Right hindlimb (tissue), 1 donor: Measurements from ENCODE around the gene MICU1.
"Not testable (repeated sequence)": the region's sequence is repeated elsewhere in the genome, so short reads cannot be mapped to it uniquely, and the experiment has no call there.

Experiments
- DNase-seq: peaks from one replicate; pipeline ENCODE4 v3.0.0-alpha.2; 2018

MICU1 gene

GRCh38 chr10:72625608-72626443 lies at the start of gene MICU1:
MICU1 (minus strand) TSS chr10:72626079; CDS start chr10:72566793, 59,286 bp downstream.
- DNase-seq, result peak; percentile 98

- not testable (repeated sequence) for DNase-seq
Measured at GRCh38 chr10:72674174-72674573, 48.3 kb upstream of the MICU1 start.

DNA sequence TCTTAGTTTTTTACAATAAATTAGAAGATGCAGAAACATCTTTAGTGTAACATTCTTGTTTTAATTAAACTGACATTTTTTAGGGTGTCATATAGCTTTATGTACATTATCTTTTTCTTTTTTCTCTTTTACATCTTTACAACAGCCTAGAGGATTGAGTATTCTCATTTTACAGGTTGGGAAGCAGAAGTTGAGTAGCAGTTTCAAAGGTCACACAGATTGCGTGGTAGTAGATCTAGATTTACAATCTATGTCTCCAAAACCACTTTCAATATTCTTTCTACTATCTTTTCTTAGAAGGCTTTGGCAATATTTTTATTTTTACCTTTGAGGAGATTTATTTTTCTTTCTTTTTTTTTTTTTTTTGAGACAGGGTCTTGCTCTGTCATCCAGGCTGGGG lies 47.4 kb upstream of the MICU1 start:
- DNase-seq, result no peak

- no peak for DNase-seq
Measured at GRCh38 chr10:72667207-72667864, 41.5 kb upstream of the MICU1 start.

DNA sequence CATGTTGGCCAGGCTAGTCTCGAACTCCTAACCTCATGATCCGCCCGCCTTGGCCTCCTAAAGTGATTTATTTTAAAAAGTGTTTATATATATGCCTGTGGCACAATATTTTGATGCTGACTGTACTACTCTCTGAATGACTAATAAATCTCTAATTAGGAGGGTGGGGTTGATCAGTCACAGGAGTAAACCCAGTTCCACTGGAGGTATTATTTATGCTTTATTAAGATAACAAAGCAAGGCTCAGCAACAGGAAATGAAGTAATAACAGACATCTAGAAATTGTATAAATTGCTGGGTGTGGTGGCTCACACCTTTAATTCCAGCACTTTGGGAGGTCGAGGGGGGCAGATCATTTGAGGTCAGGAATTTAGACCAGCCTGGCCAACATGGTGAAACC lies 40.0 kb upstream of the MICU1 start:
- DNase-seq, result no peak

- DNase-seq, result no peak
Measured at GRCh38 chr10:72663971-72664370, 38.1 kb upstream of the MICU1 start.

DNA sequence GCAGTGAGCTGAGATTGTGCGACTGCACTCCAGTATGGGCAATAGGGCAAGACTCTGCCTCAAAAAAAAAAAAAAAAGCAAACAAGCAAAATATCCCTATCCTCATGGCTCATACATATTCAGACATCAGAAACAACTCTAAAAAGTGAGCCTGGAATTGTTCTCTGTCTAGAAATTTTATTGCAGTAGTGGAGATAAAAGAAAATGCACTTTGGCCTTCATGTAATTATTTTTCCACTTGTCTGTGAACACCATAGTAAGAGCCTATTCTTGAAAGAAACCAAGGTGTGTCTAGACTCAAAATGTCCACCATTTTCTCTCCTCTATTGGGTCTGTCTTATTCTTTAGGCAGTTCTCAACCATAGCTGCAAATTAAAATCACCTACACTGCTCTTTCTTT lies 35.6 kb upstream of the MICU1 start:
- no peak for DNase-seq

DNA sequence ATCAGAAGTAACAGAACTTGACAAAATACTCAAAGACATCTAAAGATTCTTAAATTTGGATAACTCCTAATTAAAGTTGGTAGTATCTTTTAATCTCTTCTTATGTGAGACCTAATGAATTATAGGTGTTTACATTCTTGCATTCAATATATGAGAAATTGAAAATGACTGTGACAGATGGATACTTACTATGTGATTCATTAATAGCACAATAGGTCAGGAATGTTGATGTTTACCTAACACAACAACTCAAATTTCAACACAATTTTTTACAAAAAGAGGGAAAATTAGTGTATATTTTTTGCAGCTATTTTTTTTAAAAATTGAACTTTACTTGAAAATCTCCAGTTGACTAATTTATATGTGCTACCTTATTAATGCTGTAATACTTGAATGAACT lies 34.3 kb upstream of the MICU1 start:
- DNase-seq, result no peak

GRCh38 chr10:72659694-72660093 lies 33.8 kb upstream of the MICU1 start:
- no peak for DNase-seq

GRCh38 chr10:72658696-72659400 lies 33.0 kb upstream of the MICU1 start:
- no peak for DNase-seq

GRCh38 chr10:72654720-72655119 lies 28.8 kb upstream of the MICU1 start:
- no peak for DNase-seq

DNA sequence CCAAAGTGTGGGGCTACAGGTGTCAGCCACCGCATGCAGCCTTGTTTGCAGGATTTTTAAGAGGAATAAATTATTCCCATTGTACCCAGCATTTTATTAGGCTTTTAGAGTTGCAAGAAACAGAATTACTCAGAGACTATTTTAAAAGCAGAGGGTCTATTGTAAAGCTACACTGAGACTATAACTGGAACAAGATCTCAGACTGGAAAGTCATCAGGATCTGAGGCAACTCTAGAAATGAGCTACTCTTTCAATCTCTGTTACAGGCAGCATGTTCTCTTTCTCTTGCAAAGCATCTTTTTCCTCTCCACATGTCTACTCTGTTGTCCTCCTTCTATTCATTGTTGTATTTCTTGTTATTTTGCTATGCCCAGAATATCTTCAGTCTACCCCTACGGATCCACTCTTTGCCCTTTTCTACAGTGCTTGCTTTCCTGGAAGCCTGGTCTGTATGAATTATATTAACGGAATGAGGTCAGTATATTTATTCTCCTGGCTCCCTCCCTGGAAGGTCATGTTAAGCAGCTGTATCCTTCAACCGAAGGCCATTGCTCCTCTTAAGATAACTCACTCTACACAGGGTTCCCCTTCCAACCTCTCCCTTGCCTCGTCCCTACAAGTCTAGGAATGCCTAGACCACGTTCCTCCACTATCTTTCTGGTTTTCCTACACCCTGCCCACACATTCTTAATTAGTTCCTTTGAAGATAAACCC lies 27.7 kb upstream of the MICU1 start:
- DNase-seq, result no peak

- DNase-seq, result no peak
Measured at GRCh38 chr10:72649291-72649690, 23.4 kb upstream of the MICU1 start.

- no peak for DNase-seq
Measured at GRCh38 chr10:72648301-72648700, 22.4 kb upstream of the MICU1 start.

DNA sequence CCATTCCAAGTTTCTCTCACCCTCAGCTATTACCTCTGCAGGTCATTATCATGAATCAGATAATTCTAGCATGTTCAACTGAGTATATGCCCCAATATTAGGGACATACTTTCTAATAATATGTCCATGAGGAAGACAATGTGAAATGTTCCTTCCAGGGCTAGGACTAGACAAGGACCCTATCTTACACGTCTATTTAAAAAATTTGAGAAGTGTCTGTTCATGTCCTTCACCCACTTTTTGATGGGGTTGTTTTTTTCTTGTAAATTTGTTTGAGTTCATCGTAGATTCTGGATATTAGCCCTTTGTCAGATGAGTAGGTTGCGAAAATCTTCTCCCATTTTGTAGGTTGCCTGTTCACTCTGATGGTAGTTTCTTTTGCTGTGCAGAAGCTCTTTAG lies 21.1 kb upstream of the MICU1 start:
- DNase-seq, result not testable (repeated sequence)

GRCh38 chr10:72645263-72645858 lies 19.5 kb upstream of the MICU1 start:
- DNase-seq, result no peak

DNA sequence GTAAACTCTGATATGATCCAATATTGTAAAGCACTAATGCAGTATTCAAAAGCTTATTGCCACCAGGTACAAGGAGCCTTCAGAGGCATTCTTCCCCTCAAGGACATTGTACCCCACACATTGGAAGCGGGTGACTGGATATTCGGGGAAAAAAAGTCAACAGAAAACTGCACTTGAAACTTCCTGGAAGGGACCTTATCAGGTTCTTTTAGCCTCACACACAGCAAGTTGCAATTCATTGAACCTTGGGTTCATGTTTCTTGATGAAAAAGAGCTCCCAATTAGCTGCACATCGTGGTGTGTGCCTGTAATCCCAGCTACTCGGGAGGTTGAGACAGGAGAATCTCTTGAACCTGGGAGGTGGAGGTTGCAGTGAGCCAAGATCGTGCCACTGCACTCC lies 16.4 kb upstream of the MICU1 start:
- no peak for DNase-seq

DNA sequence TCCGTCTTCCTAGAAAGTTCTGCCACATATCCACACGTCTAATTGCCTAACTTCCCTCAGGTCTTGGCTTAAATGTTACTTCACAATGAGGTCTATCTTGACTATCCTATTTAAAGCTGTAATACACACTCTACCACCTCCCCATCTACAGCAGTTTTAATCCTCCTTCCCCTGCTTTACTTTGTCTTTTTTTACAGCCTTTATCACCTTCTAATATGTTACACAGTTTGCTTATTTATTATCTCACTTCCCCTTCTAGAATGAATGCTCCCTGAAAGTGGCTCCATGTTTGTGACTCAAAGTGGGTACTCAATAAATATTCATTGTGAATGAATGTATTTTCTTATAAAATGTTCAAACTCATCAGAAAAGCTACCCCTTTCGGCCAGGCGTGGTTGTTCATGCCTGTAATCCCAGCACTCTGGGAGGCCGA lies 13.6 kb upstream of the MICU1 start:
- DNase-seq, result no peak

DNA sequence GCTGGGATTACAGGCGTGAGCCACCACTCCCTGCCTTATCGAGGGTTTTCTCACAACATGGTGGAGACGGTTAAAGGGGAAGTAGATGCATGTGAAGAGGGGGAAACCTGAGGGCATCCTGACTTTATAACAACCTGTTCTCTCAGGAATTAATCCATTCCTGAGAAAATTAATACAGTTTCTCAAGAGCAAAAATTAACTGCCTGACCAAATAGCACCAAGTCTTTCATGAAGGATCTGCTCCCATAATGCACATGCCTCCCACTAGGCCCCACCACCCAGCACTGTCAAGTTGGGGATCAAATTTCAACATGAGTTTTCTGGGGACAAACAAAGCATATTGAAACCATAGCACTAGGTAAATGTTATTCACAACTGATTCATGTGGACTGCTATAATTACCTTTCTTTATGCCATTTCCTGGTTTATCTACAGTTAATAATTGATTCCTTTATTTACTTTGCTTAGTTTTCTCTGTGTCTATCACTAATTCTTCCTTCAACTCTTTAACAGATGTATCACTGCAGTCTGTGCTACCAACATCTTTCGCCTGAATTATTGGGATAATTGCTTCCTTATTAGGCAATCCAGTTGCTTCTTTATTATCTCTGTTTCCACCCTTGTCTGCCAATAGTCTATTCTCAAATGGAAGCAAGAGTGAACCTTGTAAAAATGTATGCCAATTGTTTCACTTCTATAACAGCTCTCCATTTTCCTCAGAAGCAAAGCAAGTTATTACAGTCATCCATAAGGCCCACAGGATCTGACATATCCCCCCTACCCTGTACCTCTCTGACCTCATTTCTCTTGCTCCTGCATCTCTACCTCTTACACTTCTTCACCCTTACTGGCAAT lies 12.9 kb upstream of the MICU1 start:
- no peak for DNase-seq

GRCh38 chr10:72637398-72637857 lies 11.5 kb upstream of the MICU1 start:
- DNase-seq, result peak; percentile 22

- no peak for DNase-seq
Measured at GRCh38 chr10:72630144-72630543, 4.3 kb upstream of the MICU1 start.

DNA sequence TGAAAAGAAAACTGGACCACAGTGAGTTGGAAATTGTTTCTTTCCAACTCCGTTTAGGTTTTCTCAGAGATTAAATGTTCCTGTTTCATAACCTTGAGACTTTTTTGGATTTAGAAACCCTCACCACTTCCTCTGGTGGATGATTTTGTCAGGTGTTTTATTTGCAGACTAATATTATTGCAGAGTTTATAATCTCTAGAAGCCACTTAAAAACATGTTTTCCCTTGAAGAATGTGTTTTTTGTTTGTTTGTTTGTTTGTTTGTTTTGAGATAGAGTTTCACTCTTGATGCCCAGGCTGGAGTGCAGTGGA lies 520 bp upstream of the MICU1 start:
- no peak for DNase-seq
